ENCODE results near the gene URB1.
"Not testable (repeated sequence)": the region's sequence is repeated elsewhere in the genome, so short reads cannot be mapped to it uniquely, and the experiment has no call there.

The URB1 gene

GRCh38 chr21:32410916-32411315 is 18.1 kb upstream of the URB1 start:
- DNase-seq, result no peak

DNA sequence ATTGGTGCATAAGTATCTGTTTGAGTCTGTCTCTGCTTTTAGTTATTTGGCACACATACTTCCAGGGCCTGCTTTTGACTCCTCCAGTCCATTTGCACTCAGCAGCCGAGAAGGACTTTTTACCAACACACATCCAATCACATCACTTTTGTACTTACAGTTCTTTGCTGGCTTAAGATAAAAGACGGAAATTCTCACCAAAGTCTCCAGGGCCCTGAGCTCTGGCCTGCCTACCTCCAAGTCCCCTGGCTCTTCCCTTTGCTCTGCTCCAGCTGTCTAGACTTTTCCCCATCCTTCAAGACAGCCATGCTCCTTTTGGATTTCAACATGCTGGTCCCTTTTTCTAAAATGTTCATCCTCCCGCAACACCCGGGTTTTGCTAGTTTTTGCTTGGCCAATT is 17.5 kb upstream of the URB1 start:
- DNase-seq, result no peak

GRCh38 chr21:32406405-32406804 is 13.6 kb upstream of the URB1 start:
- no peak for DNase-seq

DNA sequence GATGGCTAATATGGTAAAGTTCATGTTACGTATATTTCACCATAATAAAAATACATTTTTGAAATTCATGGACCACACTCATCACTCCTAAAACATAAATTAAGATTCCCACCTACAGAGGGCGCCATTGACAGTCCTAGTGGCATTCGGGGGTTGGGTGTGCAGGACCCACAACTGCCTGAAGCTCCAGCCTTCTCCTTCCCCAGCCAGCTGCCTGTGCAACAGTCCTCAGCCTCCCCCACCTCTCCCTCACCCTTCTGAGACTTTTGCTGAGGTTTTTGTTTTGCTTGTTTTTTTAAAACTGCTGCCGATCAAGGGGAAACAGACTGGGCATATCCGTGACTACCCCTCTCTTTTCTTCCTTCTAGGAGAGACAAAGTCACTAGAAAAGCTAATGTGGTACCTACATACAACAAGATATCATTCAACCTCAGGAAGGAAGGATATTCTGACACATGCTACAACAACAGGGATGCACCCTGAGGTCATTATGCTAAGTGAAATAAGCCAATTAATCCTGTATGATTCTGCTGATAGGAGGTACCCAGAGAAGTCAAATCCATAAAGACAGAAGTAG is 10.5 kb upstream of the URB1 start:
- no peak for DNase-seq

DNA sequence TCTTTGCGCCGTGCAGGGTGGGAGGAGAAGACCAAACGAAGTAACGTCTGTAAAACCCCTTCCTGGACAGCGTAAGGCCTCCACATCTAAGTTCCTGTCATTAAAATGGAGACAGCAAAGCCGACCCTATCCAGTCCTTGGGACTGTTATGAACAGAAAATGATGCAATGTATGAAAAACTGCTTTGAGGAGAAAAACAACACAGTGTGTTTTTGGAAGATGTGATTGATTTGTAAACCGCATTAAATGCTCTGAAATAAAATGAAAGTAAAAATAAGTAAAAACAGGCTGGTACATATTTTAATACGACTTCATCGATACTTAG is 827 bp upstream of the URB1 start:
- DNase-seq, result peak; percentile 21

DNA sequence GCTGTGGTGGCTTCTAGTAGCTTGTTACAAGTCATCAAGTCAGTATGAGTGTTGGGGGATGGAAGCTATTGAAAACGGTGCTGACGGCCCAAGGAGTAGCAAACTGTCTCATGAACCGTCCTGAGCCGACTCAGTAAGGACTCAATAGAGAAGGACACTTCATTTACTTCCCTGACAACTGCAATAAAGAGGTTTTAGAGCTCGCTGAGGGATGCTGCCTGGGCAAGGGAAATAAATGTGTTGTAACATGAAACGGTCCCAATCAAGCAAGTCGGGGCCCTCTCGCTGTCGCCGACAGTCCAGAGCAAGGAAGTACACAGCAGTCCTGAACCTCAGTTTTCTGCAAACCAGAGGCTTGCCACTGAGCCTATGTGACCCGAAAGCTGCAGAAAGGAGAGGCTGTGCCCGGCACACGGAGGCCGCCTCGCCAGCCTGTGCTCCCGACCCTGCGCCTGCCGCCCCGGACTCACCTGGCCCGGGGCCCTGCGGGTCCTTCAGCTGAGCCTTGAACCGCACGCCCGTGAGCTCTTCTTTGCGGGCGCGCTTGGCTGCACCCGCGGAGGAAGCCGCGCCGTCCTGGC is 423 bp downstream of the URB1 start:
- DNase-seq, result no peak

DNA sequence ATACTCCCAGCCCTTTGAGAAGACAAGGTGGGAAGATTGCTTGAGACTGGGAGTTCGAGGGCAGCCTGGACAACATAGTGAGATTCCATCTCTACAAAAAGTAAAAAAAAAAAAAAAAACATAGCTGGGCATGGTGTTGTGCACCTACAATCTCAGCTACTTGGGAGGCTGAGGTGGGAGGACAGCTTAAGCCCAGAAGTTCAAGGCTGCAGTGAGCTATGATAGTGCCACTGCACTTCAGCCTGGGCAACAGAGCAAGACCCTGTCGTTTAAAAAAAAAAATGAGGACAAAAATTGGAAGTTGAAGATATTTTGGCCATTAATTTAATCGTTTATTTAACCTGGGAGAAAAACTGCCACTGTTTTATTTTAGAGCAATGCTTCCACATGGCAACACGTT is 1.1 kb downstream of the URB1 start:
- no peak for DNase-seq

DNA sequence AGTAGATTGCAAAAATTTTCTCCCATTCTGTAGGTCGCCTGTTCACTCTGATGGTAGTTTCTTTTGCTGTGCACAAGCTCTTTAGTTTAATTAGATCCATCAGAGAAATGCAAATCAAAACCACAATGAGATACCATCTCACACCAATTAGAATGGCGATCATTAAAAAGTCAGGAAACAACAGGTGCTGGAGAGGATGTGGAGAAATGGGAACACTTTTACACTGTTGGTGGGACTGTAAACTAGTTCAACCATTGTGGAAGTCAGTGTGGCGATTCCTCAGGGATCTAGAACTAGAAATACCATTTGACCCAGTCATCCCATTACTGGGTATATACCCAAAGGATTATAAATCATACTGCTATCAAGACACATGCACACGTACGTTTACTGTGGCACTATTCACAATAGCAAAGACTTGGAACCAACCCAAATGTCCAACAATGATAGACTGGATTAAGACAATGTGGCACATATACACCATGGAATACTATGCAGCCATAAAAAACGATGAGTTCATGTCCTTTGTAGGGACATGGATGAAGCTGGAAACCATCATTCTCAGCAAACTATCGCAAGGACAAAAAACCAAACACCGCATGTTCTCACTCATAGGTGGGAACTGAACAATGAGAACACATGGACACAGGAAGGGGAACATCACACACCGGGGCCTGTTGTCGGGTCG is 2.1 kb downstream of the URB1 start:
- DNase-seq, result not testable (repeated sequence)

GRCh38 chr21:32389337-32390015 is 3.3 kb downstream of the URB1 start:
- DNase-seq, result no peak

DNA sequence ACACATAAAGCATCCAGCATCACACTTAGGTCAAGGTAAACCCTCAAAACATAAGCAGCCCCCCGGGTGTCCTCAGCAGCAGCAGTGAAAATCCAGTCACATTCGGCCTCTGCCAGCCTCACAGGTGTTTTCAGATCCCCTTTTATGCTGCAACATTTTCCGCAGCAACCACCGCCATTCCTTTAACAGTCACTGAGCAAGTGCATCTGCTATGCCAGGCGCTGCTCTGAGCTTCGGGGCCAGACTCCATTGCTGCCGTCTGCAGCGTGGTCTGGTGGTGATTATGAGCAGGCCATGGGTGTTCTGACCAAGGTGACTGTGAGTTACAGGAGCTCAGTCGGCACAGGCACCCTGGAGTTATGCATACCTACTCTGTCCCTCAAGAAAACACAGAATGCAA is 4.5 kb downstream of the URB1 start:
- no peak for DNase-seq

GRCh38 chr21:32387151-32387550 is 5.7 kb downstream of the URB1 start:
- DNase-seq, result no peak

DNA sequence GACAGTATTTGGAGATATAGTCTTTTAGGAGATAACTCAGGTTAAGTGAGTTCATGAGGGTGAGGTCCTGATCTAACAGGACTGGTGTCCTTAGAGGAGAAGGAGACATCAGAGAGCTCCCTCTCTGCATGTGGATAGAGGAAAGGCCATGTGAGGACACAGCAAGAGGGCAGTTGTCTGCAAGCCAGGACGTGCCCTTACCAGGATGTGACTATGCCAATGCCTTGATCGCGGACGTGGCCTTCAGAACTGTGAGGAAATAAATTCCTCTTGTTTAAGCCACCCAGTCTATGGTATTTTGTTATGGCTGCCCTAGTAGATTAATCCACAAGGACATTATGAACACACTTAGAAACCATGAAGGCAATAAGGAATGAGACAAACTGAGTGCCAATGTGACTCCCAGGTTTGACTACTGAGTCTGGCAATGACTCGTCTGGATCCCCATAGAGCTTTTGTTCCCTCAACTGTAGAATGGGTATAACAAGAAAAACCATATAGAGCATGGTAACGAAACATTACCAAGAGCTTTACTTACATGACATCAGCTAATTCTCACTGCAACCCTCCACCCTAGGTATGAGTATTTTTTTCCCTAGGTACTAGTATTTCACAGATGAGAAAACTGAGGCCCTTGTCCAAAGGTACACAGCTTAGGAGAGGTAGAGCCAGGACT is 6.5 kb downstream of the URB1 start:
- DNase-seq, result no peak

- no peak for DNase-seq
Observed at GRCh38 chr21:32383812-32384211, 9.0 kb downstream of the URB1 start.

GRCh38 chr21:32382108-32382644 is 10.6 kb downstream of the URB1 start:
- no peak for DNase-seq

GRCh38 chr21:32381571-32381970 is 11.2 kb downstream of the URB1 start:
- DNase-seq, result no peak

DNA sequence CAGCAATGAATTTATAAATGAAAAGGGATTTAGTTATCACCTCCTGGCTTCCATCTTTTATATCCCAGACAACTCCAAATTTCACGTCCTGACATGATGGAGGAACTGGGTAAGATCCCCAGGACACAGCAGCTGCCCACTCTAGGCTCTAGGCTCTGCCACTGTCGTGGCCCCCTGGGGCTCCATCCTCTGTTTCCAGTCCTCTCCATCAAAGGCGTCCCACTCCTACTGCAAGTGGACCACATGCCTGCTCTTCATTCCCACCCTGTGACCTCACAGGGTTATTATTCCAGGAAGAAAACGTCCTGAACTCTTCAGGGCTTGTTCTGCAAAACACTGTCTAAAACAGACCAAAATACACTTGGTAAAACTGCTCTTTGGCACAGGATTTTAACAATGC is 11.9 kb downstream of the URB1 start:
- DNase-seq, result no peak

DNA sequence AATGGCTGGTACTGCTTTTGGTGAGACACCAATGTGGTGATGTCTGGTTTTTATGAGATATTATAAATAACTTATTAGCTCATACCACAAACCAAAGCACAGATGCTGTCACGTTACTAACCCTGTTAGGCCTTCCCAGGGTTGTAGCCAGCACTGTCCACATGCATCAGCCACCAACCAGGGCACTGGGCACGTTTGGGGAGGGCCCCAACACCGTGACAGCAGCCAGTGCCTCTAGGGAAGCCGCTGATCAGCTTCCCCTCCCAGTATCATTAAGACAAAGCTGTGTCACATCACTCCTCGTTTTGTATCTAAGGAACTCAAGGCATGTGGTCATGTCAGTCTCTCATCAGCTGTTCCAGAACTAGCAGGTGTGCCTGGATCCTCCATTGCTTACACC is 13.9 kb downstream of the URB1 start:
- no peak for DNase-seq

GRCh38 chr21:32377991-32378390 is 14.8 kb downstream of the URB1 start:
- no peak for DNase-seq

DNA sequence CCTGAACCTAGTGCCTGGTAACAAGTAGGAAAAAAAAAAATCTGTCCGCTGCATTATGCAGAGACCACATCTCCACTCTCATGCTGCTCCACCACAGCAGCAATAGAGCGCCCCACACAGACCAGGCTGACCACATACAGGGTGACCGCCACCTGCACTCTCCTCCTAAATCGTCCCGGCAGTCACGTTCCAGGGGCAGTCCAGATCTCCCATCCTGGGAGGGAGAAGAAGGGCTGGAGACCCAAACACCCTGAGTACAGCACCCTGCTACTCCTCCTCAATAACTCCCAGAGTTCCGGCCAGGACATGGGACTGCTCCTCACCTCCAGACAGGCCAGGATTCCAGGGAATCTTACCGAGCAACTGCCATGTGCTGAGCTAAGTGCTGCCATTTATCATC is 15.3 kb downstream of the URB1 start:
- no peak for DNase-seq

DNA sequence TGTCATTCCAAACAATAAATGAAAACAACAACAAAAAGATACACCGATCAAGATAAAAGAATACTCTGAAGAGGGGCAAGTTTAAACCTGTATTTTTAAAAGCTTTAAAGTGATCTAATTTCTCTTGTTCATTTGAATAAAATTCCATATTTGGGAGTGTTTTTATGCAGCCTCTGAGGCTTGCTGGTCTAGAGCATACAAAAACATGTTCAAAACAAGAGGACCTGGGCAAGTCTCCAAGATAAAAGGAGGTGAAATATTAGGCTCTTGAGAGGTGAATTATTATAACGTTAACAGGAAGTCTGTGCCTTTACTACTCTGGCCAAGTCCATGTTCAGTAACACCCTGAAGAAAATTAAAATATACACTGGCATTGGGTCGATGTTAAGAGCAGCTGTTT is 20.1 kb downstream of the URB1 start:
- DNase-seq, result no peak

GRCh38 chr21:32371913-32372314 is 20.9 kb downstream of the URB1 start:
- DNase-seq, result peak; percentile 52

DNA sequence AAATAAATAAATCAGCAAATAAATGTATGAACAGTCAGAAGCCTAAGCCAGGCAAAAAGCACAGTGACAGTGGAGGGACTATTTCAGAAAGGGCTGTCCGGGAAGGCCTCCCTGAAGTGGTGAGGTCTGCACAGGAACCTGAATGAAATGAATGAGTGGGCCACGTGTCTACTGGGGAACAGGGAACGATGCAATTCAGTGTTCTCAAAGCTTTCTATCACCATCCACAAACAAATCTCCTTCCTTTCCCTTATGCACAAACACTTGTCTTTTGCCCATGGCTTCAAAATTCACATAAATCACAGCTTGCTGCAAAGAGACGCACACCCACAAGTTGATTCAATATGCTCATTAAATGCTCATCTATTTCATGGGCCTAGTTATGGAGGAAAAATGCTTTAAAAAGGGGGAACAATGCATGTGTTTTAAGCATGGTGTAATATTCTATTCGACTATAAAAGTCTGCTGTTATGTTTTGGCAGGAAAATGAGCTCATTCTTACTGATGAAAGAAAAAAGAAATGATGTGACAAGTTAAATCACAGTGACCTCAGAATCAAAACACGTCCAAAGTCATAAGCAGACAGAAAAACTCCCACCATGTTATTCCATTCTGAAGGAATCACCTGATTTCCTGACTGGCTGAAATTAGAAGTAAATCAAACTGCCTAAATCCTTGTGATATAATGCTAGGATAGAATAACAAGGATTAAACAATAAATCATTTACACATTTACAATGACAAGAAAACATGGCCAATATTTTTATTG is 21.6 kb downstream of the URB1 start:
- DNase-seq, result no peak

- DNase-seq, result not testable (repeated sequence)
Observed at GRCh38 chr21:32368961-32369360, 23.9 kb downstream of the URB1 start.

All from SIG-M5 (cell line).